IMR-90 (cell line): ENCODE measurements around the gene ENAM.

ENCODE experiments used
- BHLHE40 ChIP-seq: fragments of 150-350 bp; IDR thresholded peaks from 2 replicates; pipeline ENCODE4 v1.6.1; 2016; ENCODE audit warnings: mild to moderate bottlenecking, low read depth, low read length
- CTCF ChIP-seq: conservative IDR thresholded peaks from 2 replicates; pipeline ENCODE4 v1.5.1; 2012; ENCODE audit warnings: mild to moderate bottlenecking, low read depth, low read length, improper control_type of control experiment

GRCh38 chr4:70581980-70582379, 46.6 kb upstream of the ENAM start:
- no peak for TF ChIP-seq CTCF
- no peak for TF ChIP-seq BHLHE40
